ENCODE measurements around the gene TNS4. TPM values are rescaled to one million over a fixed set of nuclear protein-coding genes. Genes with fewer than 3 reads are reported as not detected.
"Not testable (repeated sequence)": the region's sequence is repeated elsewhere in the genome, so short reads cannot be mapped to it uniquely, and the experiment has no call there.

TNS4 gene, protein sequence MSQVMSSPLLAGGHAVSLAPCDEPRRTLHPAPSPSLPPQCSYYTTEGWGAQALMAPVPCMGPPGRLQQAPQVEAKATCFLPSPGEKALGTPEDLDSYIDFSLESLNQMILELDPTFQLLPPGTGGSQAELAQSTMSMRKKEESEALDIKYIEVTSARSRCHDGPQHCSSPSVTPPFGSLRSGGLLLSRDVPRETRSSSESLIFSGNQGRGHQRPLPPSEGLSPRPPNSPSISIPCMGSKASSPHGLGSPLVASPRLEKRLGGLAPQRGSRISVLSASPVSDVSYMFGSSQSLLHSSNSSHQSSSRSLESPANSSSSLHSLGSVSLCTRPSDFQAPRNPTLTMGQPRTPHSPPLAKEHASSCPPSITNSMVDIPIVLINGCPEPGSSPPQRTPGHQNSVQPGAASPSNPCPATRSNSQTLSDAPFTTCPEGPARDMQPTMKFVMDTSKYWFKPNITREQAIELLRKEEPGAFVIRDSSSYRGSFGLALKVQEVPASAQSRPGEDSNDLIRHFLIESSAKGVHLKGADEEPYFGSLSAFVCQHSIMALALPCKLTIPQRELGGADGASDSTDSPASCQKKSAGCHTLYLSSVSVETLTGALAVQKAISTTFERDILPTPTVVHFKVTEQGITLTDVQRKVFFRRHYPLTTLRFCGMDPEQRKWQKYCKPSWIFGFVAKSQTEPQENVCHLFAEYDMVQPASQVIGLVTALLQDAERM
- total RNA-seq (2014; rRNA removed; shearing (Covaris generic)): 0.24 and 0.40 TPM in 2 replicates

GRCh38 chr17:40501499-40501911, at the start of gene TNS4:
Gene TNS4 (minus strand): TSS chr17:40501623. CDS start chr17:40496425, 5,198 bp downstream.
- DNase-seq (ENCODE audit: low read depth): no peak

DNA sequence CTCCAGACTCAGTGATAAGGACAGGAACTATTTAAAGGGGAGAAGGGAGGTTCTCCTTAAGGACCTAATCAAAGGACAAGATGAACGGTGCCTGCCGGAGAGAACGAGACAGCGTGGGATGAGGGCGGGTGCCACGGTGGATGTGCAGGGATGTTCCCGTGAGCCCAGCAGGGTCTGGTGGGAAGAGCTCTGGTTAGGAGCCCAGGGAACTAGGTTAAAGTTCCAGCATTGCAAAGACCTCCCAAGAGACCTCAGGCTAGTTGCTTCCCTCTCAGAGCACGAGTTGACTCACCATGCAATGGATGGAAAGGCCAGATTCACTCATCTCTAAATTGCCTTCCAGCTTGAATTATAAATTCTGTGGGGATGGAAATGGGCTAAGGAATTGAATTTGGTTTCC, 49.2 kb upstream of the TNS4 start:
- DNase-seq (ENCODE audit: low read depth): peak; percentile 93

DNA sequence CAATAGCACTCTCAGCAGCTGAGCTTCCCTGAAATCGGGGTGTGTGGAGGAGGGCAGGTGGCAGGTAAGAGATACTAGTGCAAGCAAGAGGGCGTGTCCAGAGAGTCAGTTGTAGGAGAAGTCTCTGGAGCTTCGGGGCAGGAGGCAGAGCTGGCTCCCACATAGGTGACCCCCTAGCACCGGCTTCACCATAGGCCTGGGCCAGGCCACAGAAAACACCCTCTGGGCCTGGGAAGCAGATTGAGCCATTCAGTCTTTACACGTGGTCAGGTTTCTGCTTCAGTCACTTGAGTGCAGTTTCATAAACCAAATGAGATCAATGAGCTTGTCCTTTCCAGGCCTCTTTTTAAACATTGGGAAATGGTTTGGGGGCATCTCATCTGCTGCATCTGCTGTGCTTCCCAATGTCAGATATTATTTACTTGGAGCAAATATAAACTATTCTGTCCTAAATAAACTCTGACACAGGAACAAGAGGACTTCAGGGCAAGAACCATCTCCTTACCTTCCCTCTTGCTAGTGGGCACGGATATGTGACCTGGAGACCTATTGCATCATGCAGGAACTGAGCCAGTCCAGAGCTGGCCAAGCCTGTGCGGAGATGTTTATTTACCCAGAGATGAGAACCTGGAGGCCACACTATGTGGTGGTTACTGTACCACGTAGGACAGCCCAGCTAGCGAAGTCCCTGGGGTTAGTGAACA, 47.7 kb upstream of the TNS4 start:
- DNase-seq (ENCODE audit: low read depth): peak; percentile 80

DNA sequence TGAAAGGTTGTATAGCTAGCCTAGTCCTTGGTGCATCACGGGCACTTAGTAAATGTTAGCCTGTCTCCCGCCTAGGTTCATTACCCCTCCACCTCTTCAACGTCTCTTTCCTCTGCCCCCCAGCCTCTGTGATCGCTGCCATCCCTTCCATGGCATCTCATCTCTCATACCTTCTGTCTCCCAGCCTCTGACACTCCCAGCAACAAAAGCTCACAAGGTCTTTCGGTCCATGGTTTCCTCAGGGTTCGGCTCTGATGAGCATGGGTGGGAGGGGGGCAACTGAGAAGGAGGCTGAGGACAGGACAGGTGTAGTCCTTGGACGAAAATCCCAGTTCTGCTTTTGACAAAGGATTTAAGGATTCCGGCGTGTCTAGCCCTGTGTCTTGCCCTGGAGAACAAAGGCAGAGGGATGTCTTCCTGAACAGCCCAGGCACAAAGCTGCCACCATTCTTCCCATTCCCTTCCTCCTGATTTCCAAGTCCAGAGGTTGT, 47.1 kb upstream of the TNS4 start:
- DNase-seq (ENCODE audit: low read depth): no peak

DNA sequence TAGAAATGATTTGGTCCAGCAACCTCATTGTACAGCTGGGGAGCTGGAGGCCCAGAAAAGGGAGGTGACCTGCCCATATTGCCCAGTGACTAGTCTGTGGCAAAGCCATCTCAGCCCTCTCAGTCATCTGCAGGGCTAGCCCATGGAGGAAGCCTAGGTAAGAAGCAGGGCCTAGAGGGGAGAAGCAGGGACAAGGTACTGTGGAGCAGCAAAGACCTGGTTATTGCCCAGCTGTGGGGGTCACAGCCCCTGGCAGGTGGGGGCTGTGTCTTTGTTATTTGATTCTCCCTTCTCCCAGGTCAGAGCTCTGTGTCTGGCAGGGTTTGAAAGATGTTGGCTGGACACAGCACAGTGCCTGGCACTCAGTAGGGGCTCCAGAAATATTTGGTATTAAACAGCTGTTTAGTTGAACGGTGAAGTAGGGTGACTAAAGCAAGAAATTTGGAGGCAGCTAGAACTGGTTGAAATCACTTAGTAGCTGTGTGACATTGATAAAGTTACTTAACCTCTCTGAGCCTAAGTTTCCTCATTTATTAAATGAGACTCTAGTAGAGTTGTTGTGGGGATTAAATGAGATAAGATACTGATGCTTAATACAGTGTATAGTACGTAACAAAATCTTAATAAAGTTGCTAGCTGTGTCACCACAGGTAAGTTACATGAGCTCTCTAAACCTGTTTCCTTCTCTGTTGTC, 46.5 kb upstream of the TNS4 start:
- DNase-seq (ENCODE audit: low read depth): no peak

DNA sequence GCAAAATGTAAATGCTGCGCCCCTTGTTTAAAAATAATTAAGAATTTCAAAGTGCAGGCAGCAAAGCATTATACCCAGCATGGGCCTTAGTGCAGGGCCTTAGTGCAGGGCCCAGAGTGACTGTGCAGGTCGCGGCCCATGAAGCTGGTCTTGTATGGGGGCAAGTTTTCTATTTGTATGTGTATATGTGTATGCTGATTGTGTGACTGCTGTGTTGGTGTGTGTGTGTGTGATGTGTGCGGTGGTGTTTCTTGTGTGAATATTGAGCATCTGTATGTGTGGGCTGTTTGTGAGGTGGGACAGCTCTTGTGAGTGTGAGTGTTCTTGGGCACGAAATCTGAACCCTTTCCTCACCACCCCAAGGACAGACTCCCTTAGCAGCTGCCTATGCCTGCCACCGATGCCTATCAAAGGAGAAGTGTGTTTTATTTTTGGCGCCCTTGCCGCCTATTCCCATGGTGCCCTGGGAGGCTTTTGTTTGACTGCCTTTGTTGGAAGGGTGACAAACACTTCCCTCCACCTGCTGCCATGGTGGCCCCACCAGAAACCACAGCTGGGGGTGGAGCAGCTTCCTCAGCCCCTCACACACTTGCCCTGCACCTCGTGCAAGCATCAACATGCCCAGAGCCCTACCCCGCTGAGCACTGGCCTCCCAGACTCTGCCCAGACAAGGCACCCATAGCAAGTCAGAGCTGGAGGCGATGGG, 45.8 kb upstream of the TNS4 start:
- peak; percentile 70 for DNase-seq (ENCODE audit: low read depth)

DNA sequence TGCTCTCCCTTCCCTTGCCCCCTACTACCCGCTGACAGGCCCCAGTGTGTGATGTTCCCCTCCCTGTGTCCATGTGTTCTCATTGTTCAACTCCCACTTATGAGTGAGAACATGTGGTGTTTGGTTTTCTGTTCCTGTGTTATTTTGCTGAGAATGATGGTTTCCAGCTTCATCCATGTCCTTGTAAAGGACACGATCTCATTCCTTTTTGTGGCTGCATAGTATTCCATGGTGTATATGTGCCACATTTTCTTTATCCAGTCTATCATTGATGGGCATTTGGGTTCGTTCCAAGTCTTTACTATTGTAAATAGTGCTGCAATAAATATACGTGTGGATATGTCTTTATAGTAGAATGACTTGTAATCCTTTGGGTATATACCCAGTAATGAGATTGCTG, 45.1 kb upstream of the TNS4 start:
- not testable (repeated sequence) for DNase-seq (ENCODE audit: low read depth)

DNA sequence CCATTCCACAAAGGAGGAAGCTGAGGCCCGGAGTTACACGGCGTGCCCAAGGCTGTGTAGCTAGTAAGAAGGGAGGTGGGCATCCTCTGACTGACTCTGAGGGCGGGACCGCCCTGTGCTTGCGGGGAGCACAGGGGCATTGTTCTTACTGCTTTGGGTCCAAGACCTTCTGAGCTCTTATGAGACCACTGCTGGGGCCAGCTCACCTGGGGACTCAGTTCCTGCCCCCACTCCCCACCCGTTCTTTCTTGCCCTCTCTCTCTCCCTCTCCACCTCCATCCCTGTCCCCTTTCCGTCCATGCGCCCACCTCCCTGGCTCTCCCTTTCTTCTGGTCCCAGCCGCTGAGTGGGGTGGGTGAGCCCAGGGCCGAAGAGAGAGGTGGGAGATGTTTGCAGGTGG, 44.2 kb upstream of the TNS4 start:
- DNase-seq (ENCODE audit: low read depth): no peak

GRCh38 chr17:40542558-40543411, 41.4 kb upstream of the TNS4 start:
- peak; percentile 74 for DNase-seq (ENCODE audit: low read depth)

DNA sequence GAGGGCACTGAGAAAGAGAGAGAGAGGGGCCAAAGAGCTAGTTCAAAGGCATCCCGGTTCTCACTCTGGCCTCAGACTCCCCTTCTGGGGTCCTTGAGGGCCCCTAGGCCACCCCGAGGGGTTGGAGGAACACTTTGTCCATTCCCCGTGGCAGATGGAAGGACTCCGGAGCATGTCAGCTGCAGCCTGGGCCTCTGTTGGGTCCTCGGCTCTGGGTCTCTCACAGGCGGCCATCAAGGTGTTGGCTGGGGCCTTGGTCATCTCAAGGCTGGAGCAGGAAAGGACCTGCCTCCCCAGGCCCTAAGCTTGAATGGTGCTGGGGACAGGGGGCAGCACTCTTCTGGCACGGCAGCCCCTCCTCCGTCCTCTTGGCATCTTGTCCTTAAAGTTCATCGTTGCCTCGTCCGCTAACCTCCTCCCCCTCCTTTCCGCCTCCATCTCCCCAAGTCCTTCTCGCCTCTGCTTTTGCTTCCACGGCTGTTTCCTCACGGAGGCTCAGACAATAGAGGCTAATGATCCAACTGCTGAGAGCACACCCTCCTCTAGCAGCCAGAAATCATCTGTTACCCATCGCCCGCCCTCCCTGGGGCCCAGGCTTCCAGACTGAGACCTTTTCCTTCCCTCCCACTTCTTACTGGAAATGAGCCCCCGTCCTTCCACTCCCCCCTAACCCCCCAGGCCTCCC, 40.6 kb upstream of the TNS4 start:
- no peak for DNase-seq (ENCODE audit: low read depth)

DNA sequence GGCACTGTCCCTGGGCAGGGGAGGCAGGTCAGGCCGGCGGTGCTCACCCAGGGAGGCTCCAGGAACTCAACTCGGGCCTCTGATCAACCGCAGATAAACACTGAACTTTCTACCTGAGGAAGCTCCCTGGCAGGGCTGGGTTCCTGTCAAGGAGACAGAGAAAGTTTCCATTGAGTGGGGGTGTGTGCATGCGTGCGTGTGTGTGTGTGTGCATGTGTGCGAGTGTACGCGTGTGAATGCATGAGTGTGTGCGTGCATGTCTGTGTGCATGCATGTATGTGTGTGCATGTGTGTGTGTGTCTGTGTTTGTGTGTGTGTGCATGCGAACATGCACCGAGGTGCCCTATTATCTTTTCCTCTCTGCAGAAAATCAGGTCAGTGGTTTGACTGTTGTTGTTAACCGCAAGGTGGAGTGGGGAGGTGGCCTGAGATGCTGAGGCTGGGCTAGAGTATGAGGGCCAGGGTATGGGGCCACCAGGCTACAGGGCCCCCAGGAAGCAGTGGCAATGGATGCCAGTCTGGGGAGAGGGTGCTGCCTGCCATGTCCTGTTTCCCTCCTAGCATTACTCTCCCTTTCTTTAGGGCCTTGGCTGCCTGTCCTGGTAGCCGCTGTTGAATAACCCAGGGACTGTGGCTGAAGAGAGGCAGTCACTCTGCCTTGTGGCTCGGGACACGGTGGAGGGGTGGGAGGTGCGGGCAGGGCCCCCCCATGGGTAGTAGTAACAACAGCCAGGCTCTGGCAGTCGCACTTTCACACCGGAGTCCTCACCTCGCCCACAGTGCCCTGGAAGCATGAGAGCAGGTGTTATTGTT, 39.8 kb upstream of the TNS4 start:
- no peak for DNase-seq (ENCODE audit: low read depth)

- DNase-seq (ENCODE audit: low read depth): no peak
These were observed 39.0 kb upstream of the TNS4 start for GRCh38 chr17:40540448-40540847.

DNA sequence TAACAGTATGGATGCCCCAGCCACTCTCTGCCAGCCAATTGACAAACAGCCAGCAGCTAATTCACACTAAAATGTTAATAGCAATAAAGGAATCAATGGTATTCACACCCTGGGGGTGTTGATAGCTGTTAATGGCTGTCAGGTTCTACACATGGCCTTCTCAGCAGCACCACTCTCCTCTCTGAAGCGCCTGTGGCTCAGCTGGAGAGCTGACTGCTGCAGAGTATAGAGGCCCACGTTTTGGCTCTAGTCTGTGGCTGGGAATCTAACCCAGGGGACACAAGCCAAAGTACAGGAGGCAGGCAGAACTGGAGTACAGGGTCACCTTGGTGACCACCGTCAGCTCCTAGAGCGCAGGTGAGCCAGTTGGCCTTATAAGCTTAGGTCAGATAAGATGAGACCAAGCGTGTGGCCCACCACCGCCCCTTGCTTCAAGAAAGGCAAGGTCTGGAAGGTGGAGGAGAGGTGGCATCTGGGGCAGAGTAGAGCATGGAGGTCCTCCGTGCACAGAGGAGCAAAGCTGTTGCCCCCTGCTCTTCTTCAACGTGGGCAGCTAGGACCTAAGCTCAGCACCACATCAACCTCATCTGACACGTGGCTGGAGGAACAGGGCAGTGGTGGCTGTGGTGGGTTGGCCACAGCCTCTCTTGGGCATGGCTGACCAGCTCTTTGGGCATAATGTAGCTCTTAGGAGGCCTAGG, 38.4 kb upstream of the TNS4 start:
- DNase-seq (ENCODE audit: low read depth): no peak

- no peak for DNase-seq (ENCODE audit: low read depth)
These were observed 37.7 kb upstream of the TNS4 start for GRCh38 chr17:40538936-40539705.

GRCh38 chr17:40538019-40538935, 36.9 kb upstream of the TNS4 start:
- peak; percentile 61 for DNase-seq (ENCODE audit: low read depth)

Measured in Daoy (cell line).